Small intestine (tissue), 7 donors: Measurements from ENCODE around the gene TIGD2. TPM values are rescaled to one million over a fixed set of nuclear protein-coding genes. Genes with fewer than 3 reads are reported as not detected.

Source experiments
- DNase-seq, 2 donors: peaks; one replicate each; pipeline versions ENCODE4 v3.0.0 to v3.0.0-alpha.2; 2013
- FAIRE-seq: peaks from 2 replicates; lab custom pipeline; 2012; peaks lifted over from hg19 to GRCh38; lab: Jason Lieb, UNC
- H3K27ac ChIP-seq, 3 donors: one replicate each; pipeline ENCODE4 v1.5.1; 2013; ENCODE audit warnings: low read length in 2 of 3, mild to moderate bottlenecking in 2 of 3, control low read depth in 1 of 3, inconsistent platforms in 1 of 3, low read depth in 1 of 3, moderate library complexity in 1 of 3
- H3K27me3 ChIP-seq, 3 donors: one replicate each; pipeline ENCODE4 v1.6.1; 2013; ENCODE audit warnings: low read length in 3 of 3, inconsistent platforms in 1 of 3; ENCODE audit not compliant: control insufficient read depth in 3 of 3, insufficient read depth in 3 of 3
- H3K36me3 ChIP-seq, 3 donors: one replicate each; pipeline ENCODE4 v1.6.1; 2013; ENCODE audit warnings: low read length in 3 of 3, inconsistent platforms in 1 of 3, low read depth in 1 of 3, mild to moderate bottlenecking in 1 of 3, moderate library complexity in 1 of 3; ENCODE audit not compliant: control insufficient read depth in 3 of 3, insufficient read depth in 2 of 3
- H3K4me1 ChIP-seq, 3 donors: one replicate each; pipeline ENCODE4 v1.6.1; 2013; ENCODE audit warnings: low read length in 2 of 3, inconsistent platforms in 1 of 3, low read depth in 1 of 3, mild to moderate bottlenecking in 1 of 3, moderate library complexity in 1 of 3; ENCODE audit not compliant: control insufficient read depth in 3 of 3, insufficient read depth in 2 of 3
- H3K4me3 ChIP-seq, 3 donors: one replicate each; pipeline ENCODE4 v1.5.1; 2013; ENCODE audit warnings: low read length in 3 of 3, control low read depth in 1 of 3, inconsistent platforms in 1 of 3, low read depth in 1 of 3, mild to moderate bottlenecking in 1 of 3, moderate library complexity in 1 of 3
- H3K9me3 ChIP-seq, 2 donors: one replicate each; pipeline ENCODE4 v1.6.1; 2013; ENCODE audit warnings: low read depth in 1 of 2, low read length in 1 of 2; ENCODE audit not compliant: control insufficient read depth in 2 of 2, insufficient read depth in 1 of 2
- WGBS, 3 donors: extraction: QIAGEN DNeasy Blood & Tissue Kit; methylation state at CpG; one replicate each; pipeline ENCODE4 v1.1.7; 2013; 5-methylcytosine and 5-hydroxymethylcytosine counted together
- polyA plus RNA-seq, 4 donors: library from polyadenylated mRNA; stranded (reverse) in 3 of 4; unstranded in 1 of 4; fragments of 200-250 nt in 3 of 4; fragments of 120-200 nt in 1 of 4; gene quantifications; one replicate each; pipeline versions ENCODE4 v1.2.1 to v1.2.3, GENCODE V29; 2013
- donor health status: healthy with polysubstance abuse.
- donor health status: control.
- donor health status: control.
- donor health status: Bipolar disorder and iron deficiency.
- donor health status: healthy.

Gene TIGD2
- polyA plus RNA-seq, 4 donors: 4.1 to 11.7 (median 5.4) TPM

DNA sequence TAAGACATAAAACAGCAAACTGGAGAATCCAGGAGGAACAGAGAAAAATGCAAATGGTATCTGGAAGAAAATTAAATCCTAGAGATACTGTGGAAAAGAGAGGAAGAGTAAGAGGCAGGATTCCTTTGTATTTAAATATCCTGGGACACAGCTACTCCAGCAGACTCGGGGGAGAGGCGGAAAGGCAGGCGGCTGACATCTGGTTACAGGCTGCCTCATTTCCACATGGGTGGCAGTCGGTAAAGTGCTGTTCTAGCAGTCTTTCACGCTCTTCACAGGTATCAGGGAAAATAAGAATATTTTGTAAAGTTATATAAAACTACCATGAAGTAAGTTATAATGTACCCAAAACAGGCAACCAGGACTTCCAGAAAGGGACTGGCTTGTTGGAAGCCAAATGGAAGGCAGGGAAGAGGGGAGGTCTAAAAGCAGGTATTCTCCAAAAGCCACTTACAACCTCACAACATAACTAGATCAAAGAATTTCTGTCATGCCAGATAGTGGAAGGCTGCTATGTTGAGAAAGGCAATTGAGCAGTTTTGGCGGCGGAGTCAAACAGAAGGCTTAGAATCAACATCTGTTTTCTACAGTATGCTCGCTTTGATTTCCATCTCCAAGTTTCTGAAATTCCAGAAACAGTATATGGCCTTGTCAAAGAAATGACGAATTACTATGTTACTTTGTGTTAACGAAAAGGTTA is 1.3 kb upstream of the TIGD2 start:
- Histone ChIP-seq H3K4me1 (peaks cover 0 to 16% (median 0%) of the 10 kb centered on the region in 3 donors), H3K36me3 (peaks cover 0 to 2% (median 0%) of the 10 kb centered on the region in 3 donors), H3K9me3 (peaks cover 0 to 8% of the 10 kb centered on the region in 2 donors), H3K27ac (no peak overlapping the region), H3K27me3 (no peaks in the 10 kb centered on the region), H3K4me3 (peak overlapping the region in 2 of 3 donors; percentile 63 to 83)
- WGBS, 3 donors: 40 to 51% (median 44%) methylated on average over 10 of the region's 10 CpGs
- no peak for DNase-seq
- no peak for FAIRE-seq

DNA sequence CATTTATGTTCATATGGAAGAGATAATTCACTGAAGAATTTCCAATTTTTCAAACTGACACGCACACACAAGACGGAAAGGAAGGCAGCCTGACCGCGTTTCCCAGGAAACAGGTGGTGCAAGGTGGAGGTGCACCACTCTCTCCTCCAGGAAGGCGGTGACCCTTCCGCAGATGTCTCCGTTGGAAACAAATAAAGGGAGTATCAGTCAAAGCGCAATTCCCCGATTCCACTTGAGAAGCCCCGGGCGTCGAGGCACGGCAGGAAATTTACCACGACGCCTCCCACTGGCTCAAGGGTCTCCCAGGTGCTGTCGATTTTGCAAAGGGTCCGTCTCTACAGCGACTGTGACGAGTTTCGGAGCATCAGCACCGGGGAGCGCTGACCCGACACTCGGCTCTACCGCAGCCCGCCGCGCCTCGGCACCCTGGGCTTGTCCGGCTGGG is 770 bp upstream of the TIGD2 start:
- peaks cover 0 to 16% (median 0%) of the 10 kb centered on the region in 3 donors for H3K4me1 ChIP-seq
- FAIRE-seq (no peak), DNase-seq (peak in 1 of 2 donors; percentile 27)
- no peaks in the 10 kb centered on the region for H3K27me3 ChIP-seq
- 1 to 2% (median 2%) methylated on average over 30 of the region's 30 CpGs for WGBS, 3 donors
- peak overlapping the region; percentile 60 to 83 (median 63) for H3K4me3 ChIP-seq
- H3K27ac ChIP-seq: peak overlapping the region; percentile 21 to 73 (median 64)
- peaks cover 0 to 8% of the 10 kb centered on the region in 2 donors for H3K9me3 ChIP-seq
- H3K36me3 ChIP-seq: peaks cover 0 to 2% (median 0%) of the 10 kb centered on the region in 3 donors

DNA sequence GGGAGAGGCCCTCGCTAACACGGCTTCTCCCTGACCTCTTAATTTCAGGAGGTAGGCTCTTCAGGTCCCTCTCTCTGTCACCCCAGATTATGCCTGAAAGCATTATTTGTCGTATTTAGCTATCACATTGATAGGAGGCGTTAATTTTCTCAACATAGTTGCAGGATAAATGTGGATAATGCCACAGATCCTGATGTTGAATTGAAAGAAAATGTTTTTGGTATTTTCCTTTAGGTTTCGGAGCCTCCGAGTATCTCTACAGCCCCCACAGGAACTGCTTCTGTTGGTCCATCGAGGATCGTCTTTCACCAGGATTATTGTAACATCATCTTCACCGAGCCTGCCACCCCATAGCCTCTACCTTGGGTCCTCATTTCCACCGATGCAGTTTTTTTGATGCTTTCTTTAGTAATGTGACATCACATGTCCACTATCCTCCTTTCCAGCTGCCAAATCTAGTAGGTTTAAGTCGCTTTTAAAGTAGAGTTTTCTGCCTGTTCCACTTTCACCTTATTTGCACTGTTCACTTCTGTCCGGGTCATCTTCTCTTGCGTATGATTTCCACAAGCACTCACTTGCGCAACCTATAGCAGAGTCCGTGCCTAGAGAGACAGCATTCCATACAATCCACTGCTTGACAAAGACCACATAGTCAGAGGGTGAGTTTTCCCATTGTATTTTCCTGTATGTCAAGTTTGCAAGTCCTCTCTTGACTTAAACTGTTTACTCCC is 665 bp downstream of the TIGD2 start:
- FAIRE-seq (no peak), DNase-seq (peak; percentile 82 to 84)
- 11 to 27% (median 17%) methylated on average over 15 of the region's 15 CpGs for WGBS, 3 donors
- H3K27ac ChIP-seq: peak overlapping the region; percentile 70 to 93 (median 84)
- peaks cover 0 to 16% (median 0%) of the 10 kb centered on the region in 3 donors for H3K4me1 ChIP-seq
- H3K9me3 ChIP-seq: peaks cover 0 to 8% of the 10 kb centered on the region in 2 donors
- peak overlapping the region; percentile 51 to 63 (median 60) for H3K4me3 ChIP-seq
- H3K27me3 ChIP-seq: no peaks in the 10 kb centered on the region
- H3K36me3 ChIP-seq: peaks cover 0 to 2% (median 0%) of the 10 kb centered on the region in 3 donors

DNA sequence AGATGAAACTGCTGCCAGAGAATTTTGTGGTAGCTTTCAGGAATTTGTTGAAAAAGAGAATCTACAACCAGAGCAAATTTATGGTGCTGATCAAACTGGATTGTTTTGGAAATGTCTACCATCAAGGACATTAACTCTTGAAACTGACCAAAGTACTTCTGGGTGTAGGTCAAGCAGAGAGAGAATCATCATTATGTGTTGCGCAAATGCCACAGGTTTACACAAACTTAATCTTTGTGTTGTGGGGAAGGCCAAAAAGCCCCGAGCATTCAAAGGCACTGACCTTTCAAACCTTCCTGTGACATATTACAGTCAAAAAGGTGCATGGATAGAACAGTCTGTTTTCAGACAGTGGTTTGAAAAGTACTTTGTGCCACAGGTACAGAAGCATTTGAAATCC is 2.1 kb downstream of the TIGD2 start:
- no peak overlapping the region for H3K4me3 ChIP-seq
- H3K4me1 ChIP-seq: peaks cover 0 to 16% (median 0%) of the 10 kb centered on the region in 3 donors
- no peaks in the 10 kb centered on the region for H3K27me3 ChIP-seq
- peaks cover 0 to 5% (median 0%) of the 10 kb centered on the region in 3 donors for H3K36me3 ChIP-seq
- DNase-seq (no peak), FAIRE-seq (no peak)
- peaks cover 0 to 2% of the 10 kb centered on the region in 2 donors for H3K9me3 ChIP-seq
- peak overlapping the region in 1 of 3 donors; percentile 84 for H3K27ac ChIP-seq
- 85 to 95% (median 90%) methylated on average over 2 of the region's 2 CpGs for WGBS, 3 donors

DNA sequence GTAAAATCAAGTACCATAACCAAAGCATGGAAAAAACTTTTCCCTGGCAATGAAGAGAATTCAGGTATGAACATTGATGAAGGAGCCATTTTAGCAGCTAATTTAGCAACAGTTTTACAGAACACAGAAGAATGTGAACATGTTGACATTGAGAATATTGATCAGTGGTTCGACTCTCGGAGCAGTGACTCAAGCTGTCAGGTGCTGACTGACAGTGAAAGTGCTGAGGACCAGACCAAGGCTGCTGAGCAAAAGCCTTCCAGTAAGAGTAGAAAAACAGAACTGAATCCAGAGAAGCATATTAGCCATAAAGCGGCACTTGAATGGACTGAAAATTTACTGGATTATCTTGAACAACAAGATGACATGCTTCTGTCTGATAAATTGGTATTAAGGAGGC is 2.8 kb downstream of the TIGD2 start:
- H3K36me3 ChIP-seq: peaks cover 0 to 5% (median 0%) of the 10 kb centered on the region in 3 donors
- DNase-seq (no peak), FAIRE-seq (no peak)
- H3K4me1 ChIP-seq: peaks cover 0 to 16% (median 0%) of the 10 kb centered on the region in 3 donors
- 78 to 82% (median 82%) methylated on average over 3 of the region's 3 CpGs for WGBS, 3 donors
- no peaks in the 10 kb centered on the region for H3K9me3 ChIP-seq
- no peak overlapping the region for H3K4me3 ChIP-seq
- H3K27ac ChIP-seq: no peak overlapping the region
- no peaks in the 10 kb centered on the region for H3K27me3 ChIP-seq

DNA sequence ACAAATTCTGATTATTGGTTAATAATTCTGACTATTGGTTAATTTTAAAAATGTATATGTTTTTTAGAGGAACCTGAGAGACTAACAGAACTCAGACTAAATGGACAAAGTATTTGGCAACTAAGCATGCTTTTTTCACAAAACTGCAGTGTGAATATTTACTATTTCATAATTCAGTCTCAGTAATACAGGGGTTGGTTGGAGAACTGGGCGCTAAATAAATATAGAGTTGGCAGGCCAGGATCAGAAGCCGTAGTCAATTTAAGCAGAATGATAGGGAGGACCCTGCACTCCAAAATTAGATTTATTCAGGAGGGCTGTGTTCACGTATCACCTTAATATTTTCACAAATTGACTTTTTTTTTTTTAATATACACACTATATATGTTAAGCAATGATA is 5.8 kb downstream of the TIGD2 start:
- H3K9me3 ChIP-seq: no peaks in the 10 kb centered on the region
- H3K27ac ChIP-seq: no peak overlapping the region
- H3K4me1 ChIP-seq: peaks cover 0 to 22% (median 0%) of the 10 kb centered on the region in 3 donors
- WGBS, 3 donors: 92 to 98% (median 96%) methylated on average over 3 of the region's 3 CpGs
- peaks cover 0 to 5% (median 0%) of the 10 kb centered on the region in 3 donors for H3K36me3 ChIP-seq
- no peaks in the 10 kb centered on the region for H3K27me3 ChIP-seq
- DNase-seq (no peak), FAIRE-seq (no peak)
- no peak overlapping the region for H3K4me3 ChIP-seq

DNA sequence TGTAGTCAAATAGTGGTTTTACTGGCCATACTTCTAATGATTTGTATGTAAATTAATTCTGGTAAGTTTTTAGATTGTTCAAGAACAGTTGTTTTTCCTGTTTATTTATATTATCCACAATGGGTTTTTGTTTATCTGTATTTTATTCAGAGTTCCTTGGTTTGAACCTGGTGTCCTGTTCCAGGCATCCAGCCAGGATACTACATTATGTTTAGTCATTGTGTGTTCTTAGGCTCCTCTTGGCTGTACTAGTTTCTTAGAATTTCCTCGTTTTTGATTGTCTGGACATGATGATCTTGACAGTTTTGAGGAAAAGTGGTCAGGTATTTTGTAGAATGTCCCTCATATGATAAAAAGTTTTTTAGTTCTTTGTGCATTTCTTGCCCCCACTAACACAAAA is 7.8 kb downstream of the TIGD2 start:
- H3K4me3 ChIP-seq: no peak overlapping the region
- 46 to 75% (median 58%) methylated on average over 1 of the region's 1 CpG for WGBS, 3 donors
- FAIRE-seq (no peak), DNase-seq (no peak)
- H3K27ac ChIP-seq: no peak overlapping the region
- H3K9me3 ChIP-seq: peaks cover 0 to under 1% of the 10 kb centered on the region in 2 donors
- peaks cover 0 to 26% (median 2%) of the 10 kb centered on the region in 3 donors for H3K4me1 ChIP-seq
- no peaks in the 10 kb centered on the region for H3K27me3 ChIP-seq
- H3K36me3 ChIP-seq: peaks cover 0 to 3% (median 0%) of the 10 kb centered on the region in 3 donors

DNA sequence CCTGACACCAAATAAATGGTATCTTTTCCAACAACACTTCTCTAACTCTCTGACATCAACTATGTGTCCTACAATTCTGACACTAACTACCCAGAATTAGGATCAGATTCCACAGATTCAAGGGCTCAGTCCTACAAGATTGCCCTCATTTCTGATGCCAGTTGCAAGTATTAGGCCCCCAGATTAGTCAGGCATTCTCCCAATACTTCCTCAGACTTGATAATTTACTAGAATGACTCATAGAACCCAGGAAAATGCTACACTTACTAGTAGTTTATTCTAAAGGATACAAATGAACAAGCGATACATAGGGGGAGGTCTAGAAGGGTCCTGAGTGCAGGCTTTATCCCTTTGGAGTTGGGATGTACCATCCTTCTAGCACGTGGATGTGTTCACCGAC is 8.5 kb downstream of the TIGD2 start:
- H3K4me3 ChIP-seq: no peak overlapping the region
- FAIRE-seq (no peak), DNase-seq (no peak)
- peaks cover 0 to 5% (median 0%) of the 10 kb centered on the region in 3 donors for H3K36me3 ChIP-seq
- no peak overlapping the region for H3K27ac ChIP-seq
- peaks cover 0 to 3% of the 10 kb centered on the region in 2 donors for H3K9me3 ChIP-seq
- H3K4me1 ChIP-seq: peaks cover 0 to 33% (median 6%) of the 10 kb centered on the region in 3 donors
- 93 to 98% (median 96%) methylated on average over 3 of the region's 3 CpGs for WGBS, 3 donors
- H3K27me3 ChIP-seq: no peaks in the 10 kb centered on the region
